HCT116 (cell line): ENCODE results near the gene FBRS. TPM values are rescaled to one million over a fixed set of nuclear protein-coding genes. Genes with fewer than 3 reads are reported as not detected.

ENCODE experiments used
- ATAC-seq: fragments of 200-7000 bp; cut with Tn5 transposase; 2 replicates; pipeline ENCODE4 v1.9.1; 2020; ENCODE audit warnings: mild to moderate bottlenecking, moderate library complexity
- BruUV-seq: library from RNA; stranded (reverse); fragments of 400-500 nt; replicated peaks from 2 replicates; lab custom pipeline; 2021; lab: Mats Ljungman, UMichigan
- CTCF ChIA-PET: fragments of 300-600 bp; sonication (Branson Sonifier 250); formaldehyde crosslinking; loops from one replicate; lab custom pipeline; 2021; ENCODE audit warnings: antibody characterized with exemption; lab: Charles Lee
- POLR2A ChIA-PET: fragments of 300-600, 350-600 bp; sonication (Branson Sonifier 250); formaldehyde crosslinking; loops from one replicate; lab custom pipeline; 2021; ENCODE audit warnings: antibody characterized with exemption; lab: Charles Lee
- RAD21 ChIA-PET, 2 experiments: fragments of 300-600 bp; sonication (Branson Sonifier 250); formaldehyde crosslinking; loops; one replicate each; lab custom pipeline; 2023; ENCODE audit warnings: low total read pairs in 2 of 2; ENCODE audit not compliant: uncharacterized antibody in 2 of 2, unreplicated experiment in 2 of 2, low non-redundant PET in 1 of 2; lab: Charles Lee
- DNase-seq: peaks from one replicate; pipeline ENCODE4 v3.0.0-alpha.2; 2010; ENCODE audit warnings: low read depth, low spot score
- H2AFZ ChIP-seq: fragments of 200-600 bp; shearing (Covaris generic), sonication (generic); 2 replicates; pipeline ENCODE4 v1.6.1; 2017; ENCODE audit warnings: low read depth, mixed run types, mixed read lengths, antibody characterized with exemption, low read length; ENCODE audit not compliant: poor library complexity, severe bottlenecking
- H3K27ac ChIP-seq: 2 replicates; pipeline ENCODE4 v1.5.1; 2012; ENCODE audit warnings: low read depth, low read length
- H3K27me3 ChIP-seq: fragments of 200-600 bp; sonication (generic); 2 replicates; pipeline ENCODE4 v1.6.1; 2016; ENCODE audit warnings: mixed run types, low read length, mixed read lengths; ENCODE audit not compliant: insufficient read depth
- H3K36me3 ChIP-seq, 2 experiments: fragments of 200-500 bp in 1 of 2; fragments of 200-600 bp in 1 of 2; sonication (Bioruptor generic) in 1 of 2; sonication (generic) in 1 of 2; 2 replicates each; pipeline versions ENCODE4 v1.5.1 to v1.6.1; 2014 to 2016; ENCODE audit warnings: low read length in 2 of 2, inconsistent platforms in 1 of 2, mixed read lengths in 1 of 2, mixed run types in 1 of 2; ENCODE audit not compliant: insufficient read depth in 2 of 2, control insufficient read depth in 1 of 2
- H3K4me1 ChIP-seq, 2 experiments: fragments of 200-600 bp in 1 of 2; sonication (generic) in 1 of 2; 2 replicates each; pipeline versions ENCODE4 v1.5.1 to v1.6.1; 2012 to 2017; ENCODE audit warnings: low read length in 2 of 2, inconsistent platforms in 1 of 2, mild to moderate bottlenecking in 1 of 2, mixed read lengths in 1 of 2, mixed run types in 1 of 2, moderate library complexity in 1 of 2; ENCODE audit not compliant: insufficient read depth in 2 of 2, control insufficient read depth in 1 of 2
- H3K4me2 ChIP-seq: fragments of 200-600 bp; sonication (generic); 2 replicates; pipeline ENCODE4 v1.6.1; 2017; ENCODE audit warnings: mixed run types, low read length, mixed read lengths
- H3K4me3 ChIP-seq, 2 experiments: fragments of 200-600 bp in 1 of 2; sonication (generic) in 1 of 2; replicated peaks in 1 of 2; 2 replicates each; pipeline ENCODE4 v1.5.1; 2011 to 2016; ENCODE audit warnings: low read length in 2 of 2, control low read depth in 1 of 2, low read depth in 1 of 2, mild to moderate bottlenecking in 1 of 2, mixed read lengths in 1 of 2, mixed run types in 1 of 2
- H3K79me2 ChIP-seq: fragments of 200-600 bp; sonication (generic); 2 replicates; pipeline ENCODE4 v1.6.1; 2017; ENCODE audit warnings: mild to moderate bottlenecking, mixed run types, low read length, moderate library complexity, mixed read lengths; ENCODE audit not compliant: insufficient read depth
- H3K9ac ChIP-seq: fragments of 200-600 bp; sonication (generic); 2 replicates; pipeline ENCODE4 v1.6.1; 2016; ENCODE audit warnings: low read length, mixed read lengths
- H3K9me2 ChIP-seq: fragments of 200-600 bp; sonication (generic), shearing (Covaris generic); 2 replicates; pipeline ENCODE4 v1.6.1; 2017; ENCODE audit warnings: mixed run types, mild to moderate bottlenecking, moderate library complexity; ENCODE audit not compliant: insufficient read depth
- H3K9me3 ChIP-seq, 2 experiments: fragments of 200-500 bp in 1 of 2; fragments of 200-600 bp in 1 of 2; sonication (Bioruptor generic) in 1 of 2; sonication (generic) in 1 of 2; 2 replicates each; pipeline ENCODE4 v1.6.1; 2014 to 2017; ENCODE audit warnings: low read length in 2 of 2, mixed read lengths in 2 of 2, inconsistent platforms in 1 of 2, low read depth in 1 of 2, mild to moderate bottlenecking in 1 of 2, mixed run types in 1 of 2, moderate library complexity in 1 of 2; ENCODE audit not compliant: control insufficient read depth in 1 of 2, insufficient read depth in 1 of 2
- H4K20me1 ChIP-seq: fragments of 200-600 bp; sonication (generic), shearing (Covaris generic); 2 replicates; pipeline ENCODE4 v1.6.1; 2017; ENCODE audit warnings: mixed run types, mild to moderate bottlenecking, moderate library complexity; ENCODE audit not compliant: insufficient read depth
- CBX3 ChIP-seq: IDR thresholded peaks from 2 replicates; pipeline ENCODE4 v1.6.1; 2012; ENCODE audit warnings: low read depth
- CEBPB ChIP-seq: IDR thresholded peaks from 2 replicates; pipeline ENCODE4 v1.6.1; 2012; ENCODE audit warnings: low read depth
- EGR1 ChIP-seq: IDR thresholded peaks from 2 replicates; pipeline ENCODE4 v1.6.1; 2012; ENCODE audit warnings: low read depth
- ELF1 ChIP-seq: IDR thresholded peaks from 2 replicates; pipeline ENCODE4 v1.6.1; 2012; ENCODE audit warnings: low read depth, borderline replicate concordance
- EZH2 ChIP-seq: fragments of 200-600 bp; sonication (generic); IDR thresholded peaks from 2 replicates; pipeline ENCODE4 v1.6.1; 2017; ENCODE audit warnings: antibody characterized with exemption, mixed run types
- FOSL1 ChIP-seq: IDR thresholded peaks from 2 replicates; pipeline ENCODE4 v1.6.1; 2012; ENCODE audit warnings: low read depth
- RAD21 ChIP-seq: IDR thresholded peaks from 2 replicates; pipeline ENCODE4 v1.6.1; 2012; ENCODE audit warnings: low read depth, mild to moderate bottlenecking
- SIN3A ChIP-seq: IDR thresholded peaks from 2 replicates; pipeline ENCODE4 v1.6.1; 2012; ENCODE audit warnings: low read depth
- TCF7L2 ChIP-seq: IDR thresholded peaks from 2 replicates; pipeline ENCODE4 v1.7.0; 2011; ENCODE audit warnings: borderline replicate concordance, inconsistent platforms; ENCODE audit not compliant: insufficient read depth, insufficient read length; ENCODE audit errors: extremely low read depth
- YY1 ChIP-seq: IDR thresholded peaks from 2 replicates; pipeline ENCODE4 v1.6.1; 2011; ENCODE audit warnings: low read length, low read depth, moderate library complexity, mild to moderate bottlenecking; ENCODE audit not compliant: insufficient replicate concordance; ENCODE audit errors: extremely low read depth
- ZFX ChIP-seq: fragments of 450-650 bp; IDR thresholded peaks from 2 replicates; pipeline ENCODE4 v1.6.1; 2017
- intact Hi-C: fragments of 100-400 bp; cut with micrococcal nuclease; formaldehyde crosslinking; loops from 2 replicates; pipeline ENCODE4 v1.10.0; 2022
- total RNA-seq: library from RNA; stranded (reverse); gene quantifications from one replicate; pipeline ENCODE4 v1.2.1, GENCODE V29; 2021; ENCODE audit not compliant: unreplicated experiment
- TF ChIP-seq, protein P1 (sequence below): IDR thresholded peaks from 2 replicates; pipeline ENCODE4 v1.6.1; 2012
- TF ChIP-seq, protein P2 (sequence below): IDR thresholded peaks from 2 replicates; pipeline ENCODE4 v1.6.1; 2011; ENCODE audit warnings: mild to moderate bottlenecking, low read length, moderate library complexity; ENCODE audit not compliant: insufficient replicate concordance; ENCODE audit errors: extremely low read depth

The FBRS gene
- total RNA-seq, 1 experiment from 2014 or later, result 65.3 TPM

DNA sequence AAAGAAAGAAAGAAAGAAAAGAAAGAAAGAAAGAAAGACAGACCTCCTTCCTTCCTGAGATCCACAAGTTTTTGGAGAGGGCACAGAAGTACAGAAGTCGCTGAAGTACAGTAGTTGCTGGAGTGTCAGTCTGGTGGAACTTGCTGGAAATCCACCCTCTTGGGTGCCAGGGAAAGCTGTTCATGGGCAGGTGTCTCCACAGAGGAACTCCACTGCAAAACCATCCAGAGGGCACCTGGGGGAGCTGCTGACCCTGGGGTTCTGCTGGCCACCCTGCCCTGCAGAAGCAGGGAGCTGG lies 11.0 kb upstream of the FBRS start:
- POLR2A ChIA-PET, result no interaction called here
- intact Hi-C loops, result no loop called here
- Histone ChIP-seq H3K79me2 (peaks cover 6% of the 10 kb centered on the region; the same call in 1 of the 2 replicates), H3K36me3 (no peaks in the 10 kb centered on the region), H3K9me2 (no peaks in the 10 kb centered on the region), H3K4me2 (no peak overlapping the region)
- DNase-seq, result no peak
- RAD21 ChIA-PET, result no interaction called here
- TF ChIP-seq, protein P1, sequence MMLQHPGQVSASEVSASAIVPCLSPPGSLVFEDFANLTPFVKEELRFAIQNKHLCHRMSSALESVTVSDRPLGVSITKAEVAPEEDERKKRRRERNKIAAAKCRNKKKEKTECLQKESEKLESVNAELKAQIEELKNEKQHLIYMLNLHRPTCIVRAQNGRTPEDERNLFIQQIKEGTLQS, result no peak
- TF ChIP-seq EGR1, result no peak
- TF ChIP-seq SIN3A, result no peak
- TF ChIP-seq, protein P2, sequence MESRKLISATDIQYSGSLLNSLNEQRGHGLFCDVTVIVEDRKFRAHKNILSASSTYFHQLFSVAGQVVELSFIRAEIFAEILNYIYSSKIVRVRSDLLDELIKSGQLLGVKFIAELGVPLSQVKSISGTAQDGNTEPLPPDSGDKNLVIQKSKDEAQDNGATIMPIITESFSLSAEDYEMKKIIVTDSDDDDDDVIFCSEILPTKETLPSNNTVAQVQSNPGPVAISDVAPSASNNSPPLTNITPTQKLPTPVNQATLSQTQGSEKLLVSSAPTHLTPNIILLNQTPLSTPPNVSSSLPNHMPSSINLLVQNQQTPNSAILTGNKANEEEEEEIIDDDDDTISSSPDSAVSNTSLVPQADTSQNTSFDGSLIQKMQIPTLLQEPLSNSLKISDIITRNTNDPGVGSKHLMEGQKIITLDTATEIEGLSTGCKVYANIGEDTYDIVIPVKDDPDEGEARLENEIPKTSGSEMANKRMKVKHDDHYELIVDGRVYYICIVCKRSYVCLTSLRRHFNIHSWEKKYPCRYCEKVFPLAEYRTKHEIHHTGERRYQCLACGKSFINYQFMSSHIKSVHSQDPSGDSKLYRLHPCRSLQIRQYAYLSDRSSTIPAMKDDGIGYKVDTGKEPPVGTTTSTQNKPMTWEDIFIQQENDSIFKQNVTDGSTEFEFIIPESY, result no peak
- TF ChIP-seq EZH2, result no peak
- no peak for TF ChIP-seq FOSL1
- no peak for TF ChIP-seq ZFX
- no peak; the same call in 1 of the 2 replicates for TF ChIP-seq RAD21
- no peak for TF ChIP-seq TCF7L2
- TF ChIP-seq ELF1, result no peak
- TF ChIP-seq YY1, result no peak
- no peak for TF ChIP-seq CEBPB
- no peak for TF ChIP-seq CBX3
- TF ChIP-seq, all 23 proteins: peak for 0
- no peak for ATAC-seq
- CTCF ChIA-PET, result no interaction called here
- Histone ChIP-seq H3K27me3 (no peaks in the 10 kb centered on the region), H4K20me1 (no peaks in the 10 kb centered on the region), H2AFZ (no peak overlapping the region), H3K27ac (no peak overlapping the region), H3K9ac (no peak overlapping the region), H3K4me3 (no peak overlapping the region), H3K9me3 (no peaks in the 10 kb centered on the region), H3K4me1 (peaks cover 5 to 12% of the 10 kb centered on the region in 2 experiments; a peak in 3 of 4 replicates)
- no TSS peak for BruUV-seq
